Peyer's patch (tissue), 4 donors: ENCODE data around the gene RHBG. TPM values are rescaled to one million over a fixed set of nuclear protein-coding genes. Genes with fewer than 3 reads are reported as not detected.

ENCODE experiments used
- DNase-seq, 3 donors: peaks; one replicate each; pipeline ENCODE4 v3.0.0-alpha.2; 2017 to 2019
- H3K27ac ChIP-seq, 4 donors: fragments of 200-600 bp; sonication (generic); one replicate each; pipeline ENCODE4 v1.5.1; 2016 to 2019
- H3K27me3 ChIP-seq, 2 donors: fragments of 200-600 bp; sonication (generic); one replicate each; pipeline ENCODE4 v1.5.1; 2019
- H3K36me3 ChIP-seq, 3 donors: fragments of 200-600 bp; sonication (generic); one replicate each; pipeline ENCODE4 v1.5.1; 2016 to 2019
- H3K4me1 ChIP-seq, 4 donors: fragments of 200-600 bp; sonication (generic); one replicate each; pipeline ENCODE4 v1.5.1; 2016 to 2019
- H3K4me3 ChIP-seq, 4 donors: fragments of 200-600 bp; sonication (generic); 1 replicate in 3 of 4; 2 replicates in 1 of 4; pipeline ENCODE4 v1.5.1; 2016 to 2019; ENCODE audit warnings: mild to moderate bottlenecking in 1 of 4
- H3K9me3 ChIP-seq, 4 donors: fragments of 200-600 bp; sonication (generic); one replicate each; pipeline ENCODE4 v1.5.1; 2016 to 2019; ENCODE audit warnings: mild to moderate bottlenecking in 1 of 4
- CTCF ChIP-seq, 6 experiments: fragments of 450-650 bp in 4 of 6; fragments of 200-600 bp in 2 of 6; sonication (generic) in 1 of 6; IDR thresholded peaks; one replicate each; pipeline ENCODE4 v1.5.1; 2017 to 2019; ENCODE audit warnings: antibody characterized with exemption in 6 of 6, mild to moderate bottlenecking in 3 of 6, moderate library complexity in 1 of 6
- POLR2A ChIP-seq, 2 donors: fragments of 450-650 bp; IDR thresholded peaks; one replicate each; pipeline ENCODE4 v1.5.1; 2017; ENCODE audit warnings: antibody characterized with exemption in 2 of 2, mild to moderate bottlenecking in 2 of 2, moderate library complexity in 2 of 2
- total RNA-seq, 4 donors: library from RNA; depleted of rRNA; stranded (reverse); fragments of >200 nt; gene quantifications; one replicate each; pipeline ENCODE4 v1.1.0, GENCODE V29; 2016

Gene RHBG
- total RNA-seq, 4 donors from 2014 or later, result 3.1 TPM; not detected in 3

- Histone ChIP-seq H3K4me3 (no peak overlapping the region), H3K9me3 (no peaks in the 10 kb centered on the region), H3K27me3 (peaks cover 0 to 5% of the 10 kb centered on the region in 2 donors), H3K27ac (no peak overlapping the region), H3K36me3 (no peaks in the 10 kb centered on the region), H3K4me1 (no peaks in the 10 kb centered on the region)
- TF ChIP-seq POLR2A (IDR thresholded peaks at IDR 0.05) (no peak), CTCF (IDR thresholded peaks at IDR 0.05) (no peak)
- DNase-seq, result no peak
These were observed 17.3 kb downstream of the RHBG start for GRCh38 chr1:156386134-156386901.

GRCh38 chr1:156386949-156387869, 18.2 kb downstream of the RHBG start:
- no peak for TF ChIP-seq POLR2A (IDR thresholded peaks at IDR 0.05)
- no peak for TF ChIP-seq CTCF (IDR thresholded peaks at IDR 0.05)
- Histone ChIP-seq H3K27ac (no peak overlapping the region), H3K4me3 (no peak overlapping the region)

DNA sequence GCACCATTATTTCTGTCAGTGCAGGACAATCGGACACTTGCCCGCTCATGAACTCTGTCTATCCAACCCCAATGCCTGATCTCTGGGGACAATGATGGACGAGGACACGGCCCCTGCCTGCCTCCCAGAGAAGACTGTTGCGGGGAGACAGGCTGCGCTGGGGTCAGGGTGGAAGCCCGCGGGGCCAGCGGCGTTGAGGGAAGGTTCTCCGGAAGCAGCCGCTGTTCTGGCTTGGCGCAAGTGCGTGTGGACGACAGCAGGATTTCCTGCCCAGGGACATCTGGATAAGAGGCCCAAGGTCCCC, 18.8 kb downstream of the RHBG start:
- no peaks in the 10 kb centered on the region for H3K36me3 ChIP-seq
- peak overlapping the region in 2 of 4 donors; percentile 5 to 25 for H3K4me3 ChIP-seq
- H3K27me3 ChIP-seq, result peaks cover 0 to 5% of the 10 kb centered on the region in 2 donors
- H3K9me3 ChIP-seq, result no peaks in the 10 kb centered on the region
- no peak overlapping the region for H3K27ac ChIP-seq
- no peak for DNase-seq
- TF ChIP-seq POLR2A (IDR thresholded peaks at IDR 0.05) (no peak), CTCF (IDR thresholded peaks at IDR 0.05) (no peak)
- no peaks in the 10 kb centered on the region for H3K4me1 ChIP-seq

More at GRCh38 chr1:156386949-156387869, 18.2 kb downstream of the RHBG start:
- Histone ChIP-seq H3K9me3 (no peaks in the 10 kb centered on the region), H3K4me1 (no peaks in the 10 kb centered on the region), H3K36me3 (no peaks in the 10 kb centered on the region), H3K27me3 (peaks cover 0 to 5% of the 10 kb centered on the region in 2 donors)
- no peak for DNase-seq

- no peak for DNase-seq
These were observed 19.4 kb downstream of the RHBG start for GRCh38 chr1:156388174-156389137.

More at GRCh38 chr1:156388174-156389137, 19.4 kb downstream of the RHBG start:
- Histone ChIP-seq H3K27me3 (peaks cover 0 to 5% of the 10 kb centered on the region in 2 donors), H3K4me3 (peak overlapping the region in 3 of 4 donors; percentile 5 to 25 (median 6)), H3K27ac (no peak overlapping the region), H3K4me1 (no peaks in the 10 kb centered on the region), H3K36me3 (no peaks in the 10 kb centered on the region), H3K9me3 (no peaks in the 10 kb centered on the region)
- no peak for TF ChIP-seq POLR2A (IDR thresholded peaks at IDR 0.05)
- no peak for TF ChIP-seq CTCF (IDR thresholded peaks at IDR 0.05)
